Head of caudate nucleus (tissue), 42 donors: ENCODE results near the gene NOM1.

Experiments
- DNase-seq, 42 donors: peaks; one replicate each; pipeline versions ENCODE4 v3.0.0 to v3.0.0-alpha.2; 2020 to 2021; ENCODE audit warnings: mixed read lengths in 7 of 42
- intact Hi-C: fragments of 100-400 bp; cut with DNase I; formaldehyde crosslinking; loops from one replicate; pipeline ENCODE4 v1.15.0; 2022

NOM1 gene

DNA sequence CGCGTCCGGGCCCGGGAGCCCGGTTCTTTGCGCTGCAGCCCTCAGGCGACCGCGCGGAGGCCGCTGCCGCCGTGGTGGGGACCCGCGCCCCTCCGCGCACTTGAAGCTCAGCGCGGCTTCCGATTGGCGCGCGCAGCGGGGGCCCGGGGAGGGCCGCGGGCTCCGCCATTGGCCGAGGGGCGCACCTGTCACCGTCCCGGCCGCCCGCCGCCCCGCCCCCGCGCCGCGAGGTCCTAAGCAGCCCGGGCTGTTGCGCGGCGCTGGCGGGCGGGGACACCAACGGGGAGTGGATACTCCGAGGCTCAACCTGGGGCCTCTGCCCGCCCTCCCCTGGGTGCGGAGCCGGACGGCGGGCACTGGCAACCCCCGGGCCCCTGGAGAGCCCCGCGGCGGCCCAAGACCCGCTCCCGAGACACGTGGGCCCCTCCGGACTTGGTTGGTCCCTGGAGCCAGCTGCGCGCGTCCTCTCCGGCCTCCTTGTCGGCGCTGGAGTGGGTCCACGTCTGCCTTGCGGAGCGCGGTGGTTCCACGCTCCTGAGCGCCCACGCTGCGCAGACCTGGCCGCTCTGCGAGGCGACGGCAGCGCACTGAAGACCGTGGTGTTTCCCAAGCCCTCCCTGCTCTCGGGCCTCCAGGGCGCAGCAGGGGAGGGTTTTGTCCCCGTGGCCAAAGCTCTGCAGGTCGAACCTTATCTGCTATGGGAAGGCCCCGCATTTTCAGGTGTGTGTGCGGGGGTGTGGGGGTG lies 61.2 kb downstream of the NOM1 start, which contains the start of gene MNX1:
Gene MNX1 (minus strand): TSS at position 76 of the 745 bp plus-strand sequence. CDS start 313 bp downstream, outside the sequence.
- intact Hi-C loops: no loop called here
- DNase-seq: peak in 2 of 42 donors; percentile 8 to 10

DNA sequence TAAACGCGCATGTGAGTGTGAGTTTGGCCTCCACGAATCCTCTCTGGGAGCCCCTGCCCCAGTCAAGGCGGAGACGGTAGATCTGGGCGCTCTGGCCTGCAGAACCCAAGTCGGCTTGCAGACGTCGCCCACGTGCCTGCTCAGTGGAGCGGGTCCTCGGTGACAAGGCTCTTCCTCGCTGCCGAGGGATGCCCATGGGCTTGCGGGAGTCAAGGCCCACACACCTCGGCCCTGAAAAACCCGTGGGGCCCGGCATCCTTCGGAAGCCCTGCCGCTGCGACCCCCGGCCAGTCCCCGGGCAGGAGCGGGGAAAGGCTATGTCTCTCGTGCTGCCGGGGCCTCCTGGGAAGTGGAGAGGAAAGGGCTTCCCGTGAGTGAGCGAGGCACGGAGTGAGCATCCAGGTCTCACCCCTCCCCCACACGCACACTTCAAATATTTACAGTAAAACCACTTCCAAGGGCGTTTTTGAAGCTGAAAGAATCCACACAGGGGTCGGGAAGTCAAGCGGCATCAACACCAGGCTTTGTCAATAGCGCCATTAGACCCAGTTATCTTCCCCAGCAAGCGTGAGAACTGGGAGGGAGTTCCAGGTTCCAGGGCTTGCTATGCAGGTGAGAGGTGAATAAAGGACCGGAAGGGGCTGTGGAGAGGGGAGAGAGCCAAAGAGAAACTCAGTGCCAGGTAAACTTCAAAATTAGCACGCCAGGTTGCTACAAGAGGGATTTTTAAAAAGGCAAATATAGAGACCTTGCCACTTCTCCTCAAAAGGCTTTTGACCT lies 62.0 kb downstream of the NOM1 start:
- no peak for DNase-seq

DNA sequence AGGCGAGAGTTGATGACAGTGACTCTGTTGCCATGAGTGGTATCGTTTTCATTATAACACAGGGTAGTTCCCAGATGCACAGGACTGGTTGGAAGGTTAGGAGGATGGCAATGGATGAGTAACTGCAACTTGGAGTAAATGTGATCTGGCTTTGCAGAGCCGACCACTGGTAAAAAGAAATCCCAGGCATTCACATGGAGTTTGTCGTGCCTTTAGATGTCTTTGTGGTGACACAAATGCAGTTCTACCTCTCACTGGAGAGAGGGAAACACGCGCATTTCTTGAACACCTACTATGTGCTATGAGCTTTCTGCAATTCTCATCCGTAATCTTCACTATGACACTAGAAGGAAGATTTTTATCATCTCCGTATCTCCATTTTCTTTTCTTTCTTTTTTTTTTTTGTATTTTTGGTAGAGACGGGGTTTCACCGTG lies 62.6 kb downstream of the NOM1 start:
- intact Hi-C loops: no loop called here
- DNase-seq: no peak

More for the DNA sequence above, 62.0 kb downstream of the NOM1 start:
- intact Hi-C loops: no loop called here

DNA sequence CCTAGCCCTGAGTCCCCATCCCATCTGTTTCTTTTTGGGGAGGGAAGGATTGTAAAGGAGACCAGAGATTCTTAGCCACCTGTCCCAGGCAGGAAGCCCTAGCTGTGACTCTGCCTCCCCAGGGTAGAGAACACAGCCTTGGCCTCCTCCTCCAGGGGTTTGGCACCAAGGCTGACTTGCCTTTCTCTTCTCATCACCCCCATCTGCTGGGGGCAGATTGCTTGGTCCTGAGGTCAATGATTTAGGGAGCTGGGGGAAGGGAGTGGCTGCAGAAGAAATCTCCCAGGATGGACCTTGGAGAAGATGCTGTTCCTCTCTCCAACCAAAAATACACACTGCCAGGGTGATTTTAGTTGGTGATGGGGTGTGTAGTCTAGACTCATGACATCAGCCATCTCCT lies 63.6 kb downstream of the NOM1 start:
- DNase-seq: no peak
- intact Hi-C loops: no loop called here

DNA sequence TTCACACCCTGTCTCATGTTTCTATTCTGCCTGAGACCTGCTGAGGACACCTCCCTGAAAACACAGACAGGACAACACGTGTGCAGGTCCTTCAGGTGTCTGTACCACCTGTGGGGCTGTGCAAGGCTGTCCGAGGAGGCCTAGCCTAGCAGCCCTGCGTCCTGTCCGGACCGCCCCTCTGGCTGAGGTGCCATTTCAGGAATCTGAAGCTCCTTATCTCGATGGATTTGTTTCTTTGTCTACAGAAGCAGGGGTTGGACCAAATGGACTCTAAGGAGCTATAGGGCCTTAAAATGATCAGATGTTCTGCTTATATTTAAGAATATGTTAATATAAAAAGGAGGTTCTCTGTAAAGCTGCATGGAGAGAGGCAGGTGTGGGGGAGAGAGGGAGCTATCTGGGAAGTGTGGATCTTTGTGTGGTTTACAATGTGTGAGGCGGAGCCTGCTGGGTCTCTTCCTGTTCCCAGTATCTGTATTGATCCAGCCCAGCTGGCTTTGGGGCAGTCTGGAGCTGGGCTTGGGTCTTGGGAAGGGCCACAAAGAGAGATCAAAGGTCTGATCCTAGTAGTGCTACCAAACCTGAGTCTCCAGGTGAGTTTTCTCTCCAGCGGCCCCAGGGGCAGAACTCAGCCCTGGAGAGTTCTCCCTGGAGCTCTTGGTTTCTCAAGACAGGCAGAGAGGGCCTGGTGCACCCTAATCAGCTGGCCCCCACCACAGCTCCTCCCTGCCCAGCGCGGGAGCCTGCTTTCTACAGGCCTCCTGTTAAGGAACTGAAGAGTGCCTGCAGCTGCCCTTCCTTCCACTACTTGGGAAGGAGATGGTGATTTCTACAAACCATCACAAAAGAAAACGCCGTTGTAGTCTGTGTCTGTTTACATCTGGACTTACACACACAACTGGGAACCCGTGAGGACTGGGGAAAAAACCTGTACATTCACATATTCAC lies 64.4 kb downstream of the NOM1 start:
- intact Hi-C loops: no loop called here
- no peak for DNase-seq

DNA sequence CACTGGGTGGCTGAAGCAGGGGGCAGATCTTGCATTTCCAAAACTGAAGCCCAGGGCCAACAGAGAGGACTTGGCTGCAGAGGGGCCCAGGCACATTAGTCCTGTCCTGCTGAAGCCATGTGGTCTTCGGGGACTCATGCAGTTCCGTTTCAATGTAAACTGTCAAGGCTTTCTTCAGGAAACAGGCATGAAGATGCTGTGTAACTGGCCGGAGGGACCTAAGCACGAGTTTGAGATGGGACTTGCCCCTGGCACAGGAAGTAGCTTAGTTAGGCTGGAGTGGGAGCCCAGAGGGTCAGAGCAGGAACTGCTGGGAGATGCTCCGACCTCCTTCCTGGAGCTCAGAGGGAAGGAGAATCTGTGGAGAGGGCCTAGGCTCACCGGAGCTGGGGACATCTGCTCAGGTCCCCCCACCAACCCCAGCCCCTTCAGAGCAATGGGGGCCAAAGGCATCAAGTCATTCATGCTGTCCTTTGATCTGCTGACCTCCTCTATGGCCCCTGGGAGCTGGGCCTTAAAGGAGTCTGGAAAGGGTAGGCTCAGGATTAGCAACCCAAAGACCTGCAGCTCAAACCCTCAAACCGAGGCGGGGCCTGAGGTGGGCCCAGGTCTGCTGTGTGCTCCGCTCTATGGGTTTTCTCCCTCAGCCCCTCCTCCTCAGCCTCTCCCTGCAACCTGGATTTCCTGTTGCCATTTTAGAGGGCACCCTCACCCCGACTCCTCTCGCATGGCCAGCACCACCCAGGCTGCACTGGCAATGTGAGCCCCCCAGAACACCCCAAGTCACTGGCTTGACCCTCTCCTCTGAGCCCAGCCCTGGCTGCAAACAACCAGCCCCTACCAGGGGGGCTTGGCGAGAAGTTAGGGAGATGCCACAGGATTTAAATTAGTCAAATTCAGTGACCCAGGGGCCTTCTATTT lies 65.4 kb downstream of the NOM1 start:
- intact Hi-C loops: no loop called here
- no peak for DNase-seq

DNA sequence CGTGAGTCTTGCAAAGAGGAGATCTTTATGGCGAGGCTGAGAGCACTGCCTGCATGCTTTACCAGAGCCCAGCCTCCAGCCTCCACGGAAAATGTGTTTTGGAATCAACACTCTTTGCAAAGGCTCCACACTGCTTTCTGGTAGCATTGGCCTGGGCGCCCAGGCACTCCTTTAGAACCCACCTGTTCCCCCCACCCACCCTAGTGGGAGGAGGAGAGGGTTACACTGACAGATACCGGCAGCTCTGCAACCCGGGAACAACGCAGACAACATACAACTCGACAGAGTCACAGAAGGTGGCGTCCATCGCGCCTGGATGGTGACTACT lies 66.5 kb downstream of the NOM1 start:
- DNase-seq: no peak
- intact Hi-C loops: no loop called here

DNA sequence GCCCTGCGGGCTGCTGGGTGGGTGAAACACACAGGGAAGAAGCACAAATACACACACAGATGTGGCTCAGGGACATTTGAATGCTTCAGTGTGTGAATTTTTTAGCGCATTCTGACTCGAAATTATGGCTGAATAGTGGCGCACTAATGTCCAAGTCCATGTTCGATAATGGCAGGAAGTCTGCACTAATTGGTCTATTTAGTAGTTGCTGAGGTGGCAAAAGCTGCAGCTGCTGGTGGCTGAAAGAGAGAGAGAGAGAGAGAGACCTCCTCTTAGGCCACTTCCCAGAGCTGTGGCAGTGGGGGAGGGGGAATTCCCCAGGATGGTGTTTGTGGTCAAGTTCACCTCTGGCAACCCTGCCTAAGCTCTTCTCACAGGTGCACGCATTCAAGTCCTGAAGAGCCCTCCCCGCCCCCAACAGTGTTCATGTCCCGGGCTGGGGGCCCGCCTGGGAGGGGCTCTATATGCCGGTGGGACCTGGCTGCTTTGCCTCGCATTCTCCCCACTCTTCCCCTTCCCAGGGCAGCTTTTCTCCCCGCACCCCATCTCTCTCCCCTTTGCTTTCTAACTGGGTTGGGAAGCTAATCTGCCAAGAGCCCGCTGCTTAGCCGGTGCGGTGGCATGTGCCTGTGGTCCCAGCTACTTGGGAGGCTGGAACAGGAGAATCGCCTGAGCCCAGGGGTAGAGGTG lies 67.0 kb downstream of the NOM1 start:
- intact Hi-C loops: no loop called here
- no peak for DNase-seq

DNA sequence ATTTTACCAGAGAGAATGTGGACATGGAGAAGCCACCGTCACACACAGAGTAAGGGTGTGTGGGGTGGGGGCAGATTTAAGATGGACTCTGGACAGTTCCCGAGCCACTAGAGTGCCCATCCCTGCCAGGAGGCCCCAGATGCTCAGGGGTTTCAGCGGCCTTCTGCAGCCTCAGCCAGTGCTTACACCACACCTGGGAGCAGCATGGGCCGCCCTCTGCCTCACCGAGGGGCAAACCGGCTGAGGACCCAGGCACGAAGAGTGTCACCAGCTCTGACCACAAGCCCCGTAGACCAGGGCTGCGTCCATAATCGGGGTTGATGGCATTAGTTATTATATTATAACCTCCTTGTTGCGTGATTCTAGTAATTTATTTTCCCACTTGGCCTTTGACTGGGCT lies 67.6 kb downstream of the NOM1 start:
- no peak for DNase-seq
- intact Hi-C loops: no loop called here

DNA sequence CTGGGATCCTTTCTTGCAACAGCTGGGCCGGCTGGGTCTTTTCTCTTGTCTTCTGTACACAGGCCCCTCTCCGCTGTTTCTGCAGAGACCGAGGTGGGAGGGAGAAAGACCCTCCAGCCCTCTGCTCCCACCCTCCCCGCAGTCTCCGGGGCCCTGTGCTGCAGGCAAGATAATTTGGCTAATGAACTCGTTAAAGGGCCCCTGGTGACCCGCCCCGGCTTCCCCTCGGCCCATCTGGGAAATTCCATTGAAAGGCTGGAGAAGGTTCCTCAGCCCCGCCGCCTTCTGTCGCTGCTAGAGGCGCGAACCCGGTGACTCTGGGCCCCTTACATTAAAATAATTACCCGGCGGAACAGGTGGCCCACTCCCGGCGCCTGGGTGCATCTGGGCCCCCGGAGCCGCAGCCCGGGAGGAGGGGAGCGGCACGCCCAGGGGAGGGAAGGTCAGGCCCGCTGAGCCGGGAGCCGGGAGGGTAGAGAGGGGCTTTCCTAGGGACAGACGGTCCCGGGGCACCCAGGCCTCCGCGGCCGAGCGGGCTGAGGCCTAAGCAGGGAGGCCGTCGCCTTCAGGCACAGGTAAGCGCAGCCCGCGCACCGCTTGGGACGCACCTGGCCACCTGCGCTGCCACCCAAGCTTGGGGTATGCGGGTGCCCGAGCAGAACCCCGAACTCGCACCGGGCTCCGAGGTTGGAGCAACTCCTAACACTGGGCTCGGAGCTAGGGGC lies 68.3 kb downstream of the NOM1 start:
- no peak for DNase-seq
- intact Hi-C loops: no loop called here

DNA sequence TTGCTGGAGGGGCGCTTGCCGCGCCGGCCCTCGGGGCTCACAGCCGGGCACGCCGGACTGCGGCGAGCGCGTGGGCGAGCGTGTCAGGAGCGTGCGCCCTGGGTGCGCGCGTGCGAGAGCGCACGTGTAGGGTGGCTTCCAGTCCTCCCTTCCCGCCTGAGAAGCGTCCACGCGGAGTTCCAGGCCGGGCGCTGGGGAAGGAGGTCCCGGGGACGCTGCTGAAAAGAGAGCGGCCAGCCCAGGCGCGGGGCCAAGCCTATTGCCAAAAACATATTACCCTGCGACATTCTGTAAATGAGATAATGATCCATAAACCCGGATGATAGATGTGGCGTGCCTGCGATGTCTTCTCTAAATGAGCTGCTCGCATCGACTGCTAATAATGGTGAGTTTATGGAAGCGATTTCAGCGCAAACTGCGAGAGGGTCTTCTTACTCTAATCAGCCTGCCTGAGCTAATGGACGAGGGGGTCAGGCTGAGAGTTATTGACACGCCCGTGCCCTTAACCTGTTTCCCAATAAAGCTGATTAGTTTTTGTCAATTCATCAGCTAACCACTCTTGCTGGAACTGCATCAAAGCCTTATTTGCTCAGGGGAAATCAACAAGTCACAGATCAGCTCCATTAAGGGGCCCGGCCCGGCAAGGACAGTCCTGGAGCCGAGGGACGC lies 69.0 kb downstream of the NOM1 start:
- intact Hi-C loops: no loop called here
- DNase-seq: no peak

DNA sequence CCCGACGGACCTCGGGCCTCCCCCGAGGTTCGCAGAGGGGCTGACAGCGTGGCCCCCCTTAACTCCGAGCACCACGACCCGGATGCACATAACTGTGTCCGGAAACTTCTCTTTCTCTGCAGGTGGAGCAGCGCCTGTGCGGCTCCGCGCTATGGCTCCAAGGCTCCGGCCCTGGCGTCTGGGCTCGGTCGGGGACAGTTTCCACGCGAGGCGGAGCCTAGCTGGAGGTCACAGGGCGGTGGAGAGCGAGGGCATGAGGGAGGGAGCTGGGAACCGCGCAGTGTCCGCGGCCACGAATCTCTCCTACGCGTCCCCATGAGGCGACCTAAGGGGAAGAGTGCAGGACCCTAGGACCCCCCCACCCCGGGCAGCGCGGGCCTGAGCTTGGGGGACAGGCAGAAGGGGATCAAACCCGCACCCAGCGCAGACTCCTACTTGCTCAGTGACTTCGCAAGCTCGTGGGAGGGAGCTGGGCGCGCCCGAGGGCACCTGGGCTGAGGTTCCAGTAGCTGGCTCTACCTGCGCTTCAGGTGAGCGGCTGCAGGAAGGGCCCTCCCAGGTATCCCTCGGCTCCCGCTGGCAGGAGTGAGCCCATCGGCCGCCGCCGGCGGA lies 69.6 kb downstream of the NOM1 start:
- no peak for DNase-seq
- intact Hi-C loops: no loop called here

DNA sequence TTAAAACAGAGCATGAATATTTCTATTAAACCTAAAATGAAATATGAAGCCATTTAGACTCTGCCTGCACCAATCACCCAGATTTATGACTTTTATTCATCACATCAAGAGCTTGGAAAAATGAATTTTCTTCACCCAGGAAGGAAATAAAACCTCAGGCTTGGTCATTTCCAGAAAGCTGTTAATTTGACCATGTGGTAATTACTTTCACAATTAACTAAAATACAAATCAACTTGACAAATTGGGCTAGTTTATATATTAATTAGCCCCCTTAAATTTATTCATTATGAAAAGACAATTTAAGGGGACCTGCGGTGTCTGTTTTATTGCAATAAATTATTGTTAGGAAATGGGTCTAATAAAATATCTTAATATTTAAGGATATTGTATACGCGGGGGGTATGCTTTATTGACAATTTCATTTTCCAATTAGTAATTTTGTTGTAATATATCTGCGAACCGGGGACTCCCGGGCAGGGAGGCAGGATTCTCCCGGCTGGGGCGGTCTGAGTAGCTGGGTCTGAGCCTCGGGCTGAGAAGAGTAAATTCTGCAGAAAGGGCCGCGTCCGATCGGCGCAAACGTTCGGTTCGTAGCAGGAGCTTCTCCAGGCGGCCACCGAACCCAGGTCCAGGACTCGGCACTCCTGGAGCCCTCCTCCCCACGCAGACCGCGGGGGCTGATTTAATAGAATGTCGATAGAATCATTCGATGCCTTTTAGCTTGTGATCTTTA lies 70.4 kb downstream of the NOM1 start:
- no peak for DNase-seq
- intact Hi-C loops: no loop called here

DNA sequence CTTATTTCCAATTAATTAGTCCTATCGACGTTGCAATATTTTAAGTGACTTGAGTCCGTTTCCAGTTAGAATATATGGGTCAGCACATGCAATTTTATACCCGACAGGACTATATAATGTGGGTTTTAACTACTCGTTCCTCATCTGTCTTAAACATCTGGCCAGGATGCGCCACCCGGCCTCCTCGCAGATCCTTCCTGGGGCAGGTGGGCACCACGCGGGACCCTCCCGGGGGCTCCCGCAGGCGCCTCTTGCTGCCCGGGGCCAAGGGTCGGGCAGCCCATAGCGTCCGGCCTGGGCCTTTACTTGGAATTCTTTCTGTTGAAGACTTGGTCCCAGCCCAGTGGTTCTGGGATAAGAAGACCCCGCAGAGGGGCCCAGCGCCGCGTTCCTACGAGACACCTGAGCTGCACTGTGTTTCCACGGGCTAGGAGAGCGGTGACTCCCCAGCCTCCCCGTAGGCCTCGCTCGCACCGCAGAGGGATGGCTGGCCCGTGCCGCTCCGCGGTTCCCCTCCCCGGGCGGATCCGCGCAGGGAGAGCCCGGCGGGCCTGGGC lies 71.1 kb downstream of the NOM1 start:
- intact Hi-C loops: no loop called here

DNA sequence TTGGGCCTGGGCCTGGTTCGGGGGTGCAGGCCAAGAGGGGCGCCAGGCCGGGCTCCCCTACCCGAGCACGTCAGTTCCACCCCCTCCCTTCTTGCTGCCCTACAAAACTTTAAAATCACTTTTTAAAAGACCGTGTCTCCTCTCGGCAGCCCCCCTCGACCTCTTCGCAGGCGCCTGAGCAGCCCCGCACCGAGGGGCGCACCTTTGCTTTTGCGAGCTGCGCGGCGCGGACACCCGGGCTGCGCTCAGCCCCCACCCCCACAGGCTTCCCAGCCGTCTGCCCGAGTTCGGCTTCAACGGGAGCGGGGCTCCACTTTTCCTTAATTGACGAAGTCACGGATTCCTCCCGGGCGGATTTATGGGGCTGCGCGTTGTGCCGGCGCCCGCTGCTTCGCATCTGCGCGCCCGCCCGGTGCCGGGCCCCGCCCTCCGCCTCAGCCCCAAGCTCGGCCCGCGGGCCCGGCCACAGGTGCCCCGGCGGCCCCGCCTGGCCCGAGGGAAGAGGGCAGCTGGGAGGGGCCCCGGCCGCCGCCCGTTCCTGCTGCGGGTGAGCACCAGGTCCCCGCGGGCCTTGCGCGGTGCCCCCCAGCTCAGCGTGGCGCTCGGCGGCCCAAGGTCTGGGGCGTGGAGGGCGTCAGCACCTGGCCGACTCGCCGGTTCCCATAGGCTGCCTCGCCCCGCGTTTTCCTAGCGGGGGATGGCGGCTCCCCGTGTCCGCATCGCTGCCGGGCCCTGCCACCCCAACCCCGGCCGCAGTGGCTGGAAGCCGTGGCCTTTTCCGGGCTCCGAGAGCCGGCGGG lies 71.8 kb downstream of the NOM1 start:
- intact Hi-C loops: no loop called here
- no peak for DNase-seq

More for the DNA sequence above, 71.1 kb downstream of the NOM1 start:
- DNase-seq: no peak
